Stimulated activated CD4-positive, alpha-beta T cell treated with anti-CD3 and anti-CD28 coated beads, Interleukin-15, amount 100 ng/mL, for 48 hours (primary cell): ENCODE measurements around the gene BOC.

Experiments used
- DNase-seq, 2 donors: peaks; one replicate each; pipeline ENCODE4 v3.0.0-alpha.2; 2020; ENCODE audit warnings: low read depth in 2 of 2

Gene BOC

GRCh38 chr3:113271189-113271588, 59.8 kb downstream of the BOC start:
- DNase-seq, result no peak

- DNase-seq, result no peak
These were observed 60.4 kb downstream of the BOC start for GRCh38 chr3:113271594-113272384.

- no peak for DNase-seq
These were observed 61.0 kb downstream of the BOC start for GRCh38 chr3:113272385-113272779.

GRCh38 chr3:113273011-113273410, 61.7 kb downstream of the BOC start:
- no peak for DNase-seq

GRCh38 chr3:113273604-113274378, 62.4 kb downstream of the BOC start:
- DNase-seq, result no peak

GRCh38 chr3:113274425-113275257, 63.3 kb downstream of the BOC start:
- no peak for DNase-seq

GRCh38 chr3:113275258-113275556, 63.9 kb downstream of the BOC start:
- DNase-seq, result no peak

- DNase-seq, result no peak
These were observed 64.2 kb downstream of the BOC start for GRCh38 chr3:113275583-113275928.

- no peak for DNase-seq
These were observed 64.8 kb downstream of the BOC start for GRCh38 chr3:113275929-113276750.

- no peak for DNase-seq
These were observed 65.4 kb downstream of the BOC start for GRCh38 chr3:113276751-113277080.

- no peak for DNase-seq
These were observed 66.1 kb downstream of the BOC start for GRCh38 chr3:113277414-113277813.

GRCh38 chr3:113277941-113278598, 66.7 kb downstream of the BOC start:
- DNase-seq, result no peak

- no peak for DNase-seq
These were observed 67.2 kb downstream of the BOC start for GRCh38 chr3:113278599-113278955.

GRCh38 chr3:113279686-113280085, 68.3 kb downstream of the BOC start:
- no peak for DNase-seq

GRCh38 chr3:113283306-113283705, 71.9 kb downstream of the BOC start:
- DNase-seq, result no peak

- DNase-seq, result no peak
These were observed 73.2 kb downstream of the BOC start for GRCh38 chr3:113284453-113285050.

GRCh38 chr3:113285226-113285625, 73.9 kb downstream of the BOC start:
- no peak for DNase-seq

- no peak for DNase-seq
These were observed 74.4 kb downstream of the BOC start for GRCh38 chr3:113285741-113286140.

- no peak for DNase-seq
These were observed 75.2 kb downstream of the BOC start for GRCh38 chr3:113286524-113286923.

- no peak for DNase-seq
These were observed 75.9 kb downstream of the BOC start for GRCh38 chr3:113287111-113287802.
